ENCODE results near the gene TMTC2. TPM values are rescaled to one million over a fixed set of nuclear protein-coding genes. Genes with fewer than 3 reads are reported as not detected.

TMTC2 gene
- total RNA-seq, 1 donor from 2014 or later = 20.2 TPM

DNA sequence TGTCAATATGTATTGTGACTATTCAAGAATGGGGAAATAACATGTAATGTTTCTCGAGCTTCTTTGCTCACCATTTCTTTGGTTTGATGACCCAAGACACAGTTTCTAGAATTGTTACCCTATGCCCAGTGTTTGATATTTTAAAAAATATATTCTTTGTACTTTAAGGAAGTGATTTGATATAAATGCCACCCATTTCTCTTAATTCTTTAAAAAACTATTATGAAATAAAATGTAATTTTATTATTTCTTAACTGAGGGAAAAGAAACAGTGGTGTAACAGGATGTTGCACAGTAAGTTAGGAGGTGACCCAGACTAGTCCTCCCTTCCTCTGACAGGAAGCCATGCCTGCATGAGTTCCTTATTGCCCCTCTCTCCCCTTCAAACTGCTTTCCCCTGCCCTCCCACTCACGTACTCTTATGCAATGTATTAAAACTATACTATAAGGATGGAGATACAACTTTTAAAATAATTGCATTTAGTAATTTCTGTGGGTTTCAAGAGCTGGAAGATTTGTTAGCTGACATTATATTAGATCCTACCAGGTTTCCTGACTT lies 279.4 kb downstream of the TMTC2 start:
- no peak for DNase-seq (ENCODE audit: extremely low spot score, unreplicated experiment)
- TF ChIP-seq, protein P1, sequence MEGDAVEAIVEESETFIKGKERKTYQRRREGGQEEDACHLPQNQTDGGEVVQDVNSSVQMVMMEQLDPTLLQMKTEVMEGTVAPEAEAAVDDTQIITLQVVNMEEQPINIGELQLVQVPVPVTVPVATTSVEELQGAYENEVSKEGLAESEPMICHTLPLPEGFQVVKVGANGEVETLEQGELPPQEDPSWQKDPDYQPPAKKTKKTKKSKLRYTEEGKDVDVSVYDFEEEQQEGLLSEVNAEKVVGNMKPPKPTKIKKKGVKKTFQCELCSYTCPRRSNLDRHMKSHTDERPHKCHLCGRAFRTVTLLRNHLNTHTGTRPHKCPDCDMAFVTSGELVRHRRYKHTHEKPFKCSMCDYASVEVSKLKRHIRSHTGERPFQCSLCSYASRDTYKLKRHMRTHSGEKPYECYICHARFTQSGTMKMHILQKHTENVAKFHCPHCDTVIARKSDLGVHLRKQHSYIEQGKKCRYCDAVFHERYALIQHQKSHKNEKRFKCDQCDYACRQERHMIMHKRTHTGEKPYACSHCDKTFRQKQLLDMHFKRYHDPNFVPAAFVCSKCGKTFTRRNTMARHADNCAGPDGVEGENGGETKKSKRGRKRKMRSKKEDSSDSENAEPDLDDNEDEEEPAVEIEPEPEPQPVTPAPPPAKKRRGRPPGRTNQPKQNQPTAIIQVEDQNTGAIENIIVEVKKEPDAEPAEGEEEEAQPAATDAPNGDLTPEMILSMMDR (IDR thresholded peaks at IDR 0.05) = no peak
- H3K36me3 Mint-ChIP-seq (ENCODE audit: unreplicated experiment) = peaks cover 17% of the 10 kb centered on the region
- H3K27me3 Mint-ChIP-seq (ENCODE audit: unreplicated experiment) = no peaks in the 10 kb centered on the region
- H3K4me1 Mint-ChIP-seq (ENCODE audit: unreplicated experiment) = peaks cover 14% of the 10 kb centered on the region
- no peak overlapping the region for H3K4me3 Mint-ChIP-seq (ENCODE audit: unreplicated experiment)
- no peaks in the 10 kb centered on the region for H3K9me3 Mint-ChIP-seq (ENCODE audit: unreplicated experiment)
- H3K27ac Mint-ChIP-seq (ENCODE audit: unreplicated experiment) = no peak overlapping the region

DNA sequence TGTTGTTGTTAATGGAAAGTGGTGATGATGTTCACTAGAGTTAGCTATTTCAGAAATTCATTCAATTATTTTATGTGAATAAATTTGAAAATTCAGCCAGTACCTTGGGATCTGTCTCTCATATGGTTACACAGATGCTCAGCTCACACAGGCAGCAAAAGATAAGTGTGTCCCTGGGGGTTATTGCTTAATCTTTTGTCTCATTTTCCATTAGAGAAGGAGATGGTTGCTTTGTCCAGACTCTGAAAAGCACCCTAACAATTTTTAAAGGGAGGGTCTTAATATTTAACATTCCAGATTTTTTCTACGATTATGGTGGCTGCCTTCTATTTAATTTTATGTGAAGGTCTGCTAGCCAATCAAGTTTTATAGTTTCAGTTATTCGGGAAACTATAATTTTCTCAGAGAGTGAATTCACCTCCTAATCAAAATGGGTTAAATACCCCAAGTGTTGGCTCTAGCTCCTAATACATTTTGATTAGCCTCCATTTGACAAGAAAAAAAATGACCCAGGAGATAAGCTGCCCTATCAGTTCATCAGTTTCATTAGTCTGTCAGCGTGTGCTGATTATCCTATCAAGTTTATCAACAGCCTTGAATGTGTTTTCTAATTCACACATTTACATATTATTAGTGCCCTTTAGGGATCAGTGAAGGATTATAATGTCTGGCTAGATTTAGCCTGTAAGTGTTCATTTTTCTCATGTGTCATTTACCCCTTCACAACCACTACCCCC lies 282.1 kb downstream of the TMTC2 start:
- Mint-ChIP-seq H3K9me3 (ENCODE audit: unreplicated experiment) (no peaks in the 10 kb centered on the region), H3K4me3 (ENCODE audit: unreplicated experiment) (no peak overlapping the region), H3K27me3 (ENCODE audit: unreplicated experiment) (no peaks in the 10 kb centered on the region), H3K4me1 (ENCODE audit: unreplicated experiment) (peaks cover 11% of the 10 kb centered on the region), H3K36me3 (ENCODE audit: unreplicated experiment) (peaks cover 15% of the 10 kb centered on the region), H3K27ac (ENCODE audit: unreplicated experiment) (no peak overlapping the region)
- DNase-seq (ENCODE audit: extremely low spot score, unreplicated experiment) = no peak
- TF ChIP-seq, protein P1 (IDR thresholded peaks at IDR 0.05) = no peak

DNA sequence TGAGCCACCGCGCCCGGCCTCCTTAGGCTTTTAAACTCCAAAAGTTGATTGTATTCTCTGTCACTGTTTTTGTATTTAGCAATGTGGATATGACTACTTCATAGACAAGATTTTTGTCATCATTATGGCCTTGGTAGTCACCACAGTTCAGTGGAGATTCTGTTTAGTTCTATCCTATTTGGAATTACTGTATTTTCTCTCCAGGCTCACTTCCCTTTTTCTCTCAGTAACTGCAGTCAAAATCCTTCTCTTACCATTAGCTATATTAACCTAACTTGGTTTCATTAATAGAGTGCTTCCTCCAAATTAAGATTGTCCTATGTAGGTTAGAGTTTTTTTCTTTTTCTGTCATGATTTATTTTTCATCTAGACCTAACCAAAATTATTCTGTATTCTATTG lies 283.9 kb downstream of the TMTC2 start:
- Mint-ChIP-seq H3K27me3 (ENCODE audit: unreplicated experiment) (no peaks in the 10 kb centered on the region), H3K4me1 (ENCODE audit: unreplicated experiment) (no peaks in the 10 kb centered on the region), H3K36me3 (ENCODE audit: unreplicated experiment) (peaks cover 15% of the 10 kb centered on the region), H3K4me3 (ENCODE audit: unreplicated experiment) (no peak overlapping the region), H3K9me3 (ENCODE audit: unreplicated experiment) (no peaks in the 10 kb centered on the region), H3K27ac (ENCODE audit: unreplicated experiment) (no peak overlapping the region)
- no peak for DNase-seq (ENCODE audit: extremely low spot score, unreplicated experiment)
- TF ChIP-seq, protein P1 (IDR thresholded peaks at IDR 0.05) = no peak

DNA sequence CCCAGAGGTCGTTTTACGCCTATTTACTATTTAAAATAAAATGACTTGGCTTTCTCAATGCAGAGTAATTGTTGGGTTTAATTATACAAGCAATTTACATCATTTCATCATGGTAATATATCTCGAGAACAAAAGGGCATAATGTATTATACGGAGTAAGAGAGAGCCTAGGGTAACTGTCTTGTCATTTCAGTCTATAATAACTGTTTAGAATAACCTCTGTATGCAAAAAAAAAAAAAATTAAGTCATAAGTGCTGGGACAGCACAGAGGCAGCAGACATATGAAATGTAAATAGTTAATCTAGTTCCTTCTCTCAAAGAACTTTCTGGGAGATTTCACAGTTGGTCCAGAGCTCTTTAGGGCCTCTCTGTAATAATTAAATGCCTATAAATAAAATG lies 284.9 kb downstream of the TMTC2 start:
- peaks cover 15% of the 10 kb centered on the region for H3K36me3 Mint-ChIP-seq (ENCODE audit: unreplicated experiment)
- H3K4me1 Mint-ChIP-seq (ENCODE audit: unreplicated experiment) = no peaks in the 10 kb centered on the region
- TF ChIP-seq, protein P1 (IDR thresholded peaks at IDR 0.05) = no peak
- H3K27ac Mint-ChIP-seq (ENCODE audit: unreplicated experiment) = no peak overlapping the region
- H3K9me3 Mint-ChIP-seq (ENCODE audit: unreplicated experiment) = no peaks in the 10 kb centered on the region
- DNase-seq (ENCODE audit: extremely low spot score, unreplicated experiment) = no peak
- H3K27me3 Mint-ChIP-seq (ENCODE audit: unreplicated experiment) = no peaks in the 10 kb centered on the region
- H3K4me3 Mint-ChIP-seq (ENCODE audit: unreplicated experiment) = no peak overlapping the region

DNA sequence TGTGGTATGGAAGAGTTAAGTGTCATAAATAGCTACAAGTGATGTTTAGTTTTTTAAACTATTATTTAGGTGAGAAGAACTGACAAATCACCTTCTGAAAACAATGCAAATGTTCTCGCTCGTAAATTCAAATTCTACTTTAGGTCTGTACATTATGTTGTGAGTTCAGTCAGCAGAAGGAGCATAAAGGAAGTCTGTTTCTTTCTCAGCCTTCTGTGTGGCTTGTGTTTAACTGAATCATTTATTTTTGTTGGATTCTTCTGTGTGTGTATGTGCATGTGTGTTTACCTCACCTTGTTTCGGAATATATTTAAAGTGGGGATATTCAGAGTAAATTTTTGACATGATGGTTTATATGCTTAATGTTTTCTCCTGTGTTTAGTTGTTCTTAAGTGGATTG lies 285.9 kb downstream of the TMTC2 start:
- H3K36me3 Mint-ChIP-seq (ENCODE audit: unreplicated experiment) = peaks cover 13% of the 10 kb centered on the region
- no peak overlapping the region for H3K27ac Mint-ChIP-seq (ENCODE audit: unreplicated experiment)
- H3K9me3 Mint-ChIP-seq (ENCODE audit: unreplicated experiment) = no peaks in the 10 kb centered on the region
- no peak for DNase-seq (ENCODE audit: extremely low spot score, unreplicated experiment)
- TF ChIP-seq, protein P1 (IDR thresholded peaks at IDR 0.05) = no peak
- H3K4me3 Mint-ChIP-seq (ENCODE audit: unreplicated experiment) = no peak overlapping the region
- H3K27me3 Mint-ChIP-seq (ENCODE audit: unreplicated experiment) = no peaks in the 10 kb centered on the region
- H3K4me1 Mint-ChIP-seq (ENCODE audit: unreplicated experiment) = no peaks in the 10 kb centered on the region

Data from osteocyte (in vitro differentiated cells).